ENCODE results near the gene TMEM232. TPM values are rescaled to one million over a fixed set of nuclear protein-coding genes. Genes with fewer than 3 reads are reported as not detected.

The TMEM232 gene
- total RNA-seq, 2 experiments from 2014 or later: 0.98 to 1.1 TPM

- POLR2A ChIA-PET: interaction anchor here (0.7 kb wide), 1 partner anchor 728 kb away, joined by 3 read pairs; no protein-coding TSS in a partner anchor
- Histone ChIP-seq H3K9me3 (ENCODE audit: control insufficient read depth in 1 of 2, insufficient read depth in 1 of 2, low read length in 2 of 2) (no peaks in the 10 kb centered on the region), H3K36me3 (ENCODE audit: insufficient read depth, low read length) (peaks cover 22% of the 10 kb centered on the region), H3K4me3 (ENCODE audit: low read length) (no peak overlapping the region), H3K27ac (ENCODE audit: low read depth in 1 of 2, low read length in 2 of 2) (no peak overlapping the region), H3K4me1 (ENCODE audit: insufficient read depth, low read length) (peaks cover 4% of the 10 kb centered on the region), H3K27me3 (ENCODE audit: control insufficient read depth in 1 of 2, insufficient read depth in 2 of 2, low read length in 2 of 2) (no peaks in the 10 kb centered on the region)
- peaks cover 69% of the 10 kb centered on the region for H3K36me3 Mint-ChIP-seq (ENCODE audit: low read depth)
- intact Hi-C loops (cut with DNase I, micrococcal nuclease): loop anchor here in 1 of 2 experiments (10.0 kb wide), 1 partner anchor 791 kb away; no protein-coding TSS in a partner anchor
- H3K4me3 Mint-ChIP-seq: no peak overlapping the region
- H3K9me3 Mint-ChIP-seq: no peaks in the 10 kb centered on the region
- ATAC-seq (ENCODE audit: poor library complexity): no peak
- H3K4me1 Mint-ChIP-seq (ENCODE audit: low read depth): peaks cover 45% of the 10 kb centered on the region
- no peak for DNase-seq
- CTCF ChIA-PET: no interaction called here
- TF ChIP-seq CTCF (IDR thresholded peaks at IDR 0.05): no peak
- H3K27me3 Mint-ChIP-seq: no peaks in the 10 kb centered on the region
- peak overlapping the region; percentile 84 for H3K27ac Mint-ChIP-seq
Measured at GRCh38 chr5:110754181-110754580, 27.7 kb upstream of the TMEM232 start.

GRCh38 chr5:110753600-110753999 is 27.1 kb upstream of the TMEM232 start:
- Histone ChIP-seq H3K27ac (ENCODE audit: low read depth in 1 of 2, low read length in 2 of 2) (no peak overlapping the region), H3K9me3 (ENCODE audit: control insufficient read depth in 1 of 2, insufficient read depth in 1 of 2, low read length in 2 of 2) (no peaks in the 10 kb centered on the region), H3K36me3 (ENCODE audit: insufficient read depth, low read length) (peaks cover 22% of the 10 kb centered on the region), H3K4me3 (ENCODE audit: low read length) (no peak overlapping the region), H3K4me1 (ENCODE audit: insufficient read depth, low read length) (peaks cover 4% of the 10 kb centered on the region), H3K27me3 (ENCODE audit: control insufficient read depth in 1 of 2, insufficient read depth in 2 of 2, low read length in 2 of 2) (no peaks in the 10 kb centered on the region)
- peaks cover 75% of the 10 kb centered on the region for H3K36me3 Mint-ChIP-seq (ENCODE audit: low read depth)
- DNase-seq (peak in 3 of 14 experiments; percentile 21 to 57 (median 33)), ATAC-seq (ENCODE audit: poor library complexity) (peak; percentile 45)
- H3K9me3 Mint-ChIP-seq: no peaks in the 10 kb centered on the region
- CTCF ChIA-PET: interaction anchor here (0.6 kb wide), 1 partner anchor 729 kb away, joined by 3 read pairs; no protein-coding TSS in a partner anchor
- TF ChIP-seq CTCF (IDR thresholded peaks at IDR 0.05): no peak
- peaks cover 50% of the 10 kb centered on the region for H3K4me1 Mint-ChIP-seq (ENCODE audit: low read depth)
- no peak overlapping the region for H3K4me3 Mint-ChIP-seq
- H3K27ac Mint-ChIP-seq: peak overlapping the region; percentile 84
- POLR2A ChIA-PET: interaction anchor here (1.0 kb wide), 1 partner anchor 14 kb away, joined by 4 read pairs; no protein-coding TSS in a partner anchor
- H3K27me3 Mint-ChIP-seq: no peaks in the 10 kb centered on the region
- intact Hi-C loops (cut with DNase I, micrococcal nuclease): loop anchor here in 1 of 2 experiments (2.0 to 10.0 kb wide), 2 partner anchors 15 to 791 kb away; partner anchors contain the start of gene SLC25A46

GRCh38 chr5:110752953-110753352 is 26.5 kb upstream of the TMEM232 start:
- H3K4me3 ChIP-seq (ENCODE audit: low read length): no peak overlapping the region
- no peaks in the 10 kb centered on the region for H3K9me3 ChIP-seq (ENCODE audit: control insufficient read depth in 1 of 2, insufficient read depth in 1 of 2, low read length in 2 of 2)
- ATAC-seq (ENCODE audit: poor library complexity): no peak
- Mint-ChIP-seq H3K4me1 (ENCODE audit: low read depth) (peaks cover 50% of the 10 kb centered on the region), H3K4me3 (peak overlapping the region; percentile 2), H3K36me3 (ENCODE audit: low read depth) (peaks cover 75% of the 10 kb centered on the region), H3K27me3 (no peaks in the 10 kb centered on the region), H3K9me3 (no peaks in the 10 kb centered on the region), H3K27ac (peak overlapping the region; percentile 84)
- TF ChIP-seq CTCF (IDR thresholded peaks at IDR 0.05): no peak
- POLR2A ChIA-PET: interaction anchor here (1.0 kb wide), 1 partner anchor 14 kb away, joined by 4 read pairs; no protein-coding TSS in a partner anchor
- intact Hi-C loops (cut with DNase I, micrococcal nuclease): loop anchor here in 1 of 2 experiments (2.0 to 10.0 kb wide), 2 partner anchors 14 to 792 kb away; partner anchors contain the start of gene SLC25A46
- H3K4me1 ChIP-seq (ENCODE audit: insufficient read depth, low read length): peaks cover 4% of the 10 kb centered on the region
- H3K36me3 ChIP-seq (ENCODE audit: insufficient read depth, low read length): peaks cover 23% of the 10 kb centered on the region
- H3K27me3 ChIP-seq (ENCODE audit: control insufficient read depth in 1 of 2, insufficient read depth in 2 of 2, low read length in 2 of 2): no peaks in the 10 kb centered on the region
- DNase-seq: peak in 3 of 14 experiments; percentile 10 to 35 (median 28)
- peak overlapping the region in 1 of 2 donors; percentile 16 for H3K27ac ChIP-seq (ENCODE audit: low read depth in 1 of 2, low read length in 2 of 2)
- CTCF ChIA-PET: interaction anchor here (0.6 kb wide), 1 partner anchor 730 kb away, joined by 3 read pairs; no protein-coding TSS in a partner anchor

Measured in CD4-positive, alpha-beta T cell (primary cell).